Measurements from ENCODE around the gene COL27A1. TPM values are rescaled to one million over a fixed set of nuclear protein-coding genes. Genes with fewer than 3 reads are reported as not detected.

Gene COL27A1
- total RNA-seq, 1 donor from 2014 or later = 6.4 TPM

GRCh38 chr9:114342755-114343440 lies 187.6 kb downstream of the COL27A1 start:
- Histone ChIP-seq H3K4me3 (no peak overlapping the region), H3K4me1 (no peaks in the 10 kb centered on the region), H3K27me3 (ENCODE audit: low read depth) (no peaks in the 10 kb centered on the region), H3K9me3 (replicated peaks) (no peaks in the 10 kb centered on the region), H3K36me3 (peaks cover 89% of the 10 kb centered on the region), H3K27ac (replicated peaks) (no peak overlapping the region)
- DNase-seq = no peak
- no peak for TF ChIP-seq CTCF (IDR thresholded peaks at IDR 0.05; ENCODE audit: borderline replicate concordance)
- intact Hi-C loops (cut with micrococcal nuclease) = no loop called here

- peaks cover 2% of the 10 kb centered on the region for H3K4me1 ChIP-seq
- H3K27ac ChIP-seq (replicated peaks) = no peak overlapping the region
- H3K36me3 ChIP-seq = peaks cover 89% of the 10 kb centered on the region
- H3K27me3 ChIP-seq (ENCODE audit: low read depth) = no peaks in the 10 kb centered on the region
- H3K4me3 ChIP-seq = no peak overlapping the region
- intact Hi-C loops (cut with micrococcal nuclease) = no loop called here
- no peak for DNase-seq
- TF ChIP-seq CTCF (IDR thresholded peaks at IDR 0.05; ENCODE audit: borderline replicate concordance) = no peak
- H3K9me3 ChIP-seq (replicated peaks) = no peaks in the 10 kb centered on the region
Observed at GRCh38 chr9:114343471-114344187, 188.3 kb downstream of the COL27A1 start.

GRCh38 chr9:114344188-114344566 lies 188.8 kb downstream of the COL27A1 start:
- no peak for DNase-seq
- H3K4me3 ChIP-seq = no peak overlapping the region
- no peak overlapping the region for H3K27ac ChIP-seq (replicated peaks)
- H3K36me3 ChIP-seq = peaks cover 89% of the 10 kb centered on the region
- peaks cover 7% of the 10 kb centered on the region for H3K4me1 ChIP-seq
- no peaks in the 10 kb centered on the region for H3K27me3 ChIP-seq (ENCODE audit: low read depth)
- no peak for TF ChIP-seq CTCF (IDR thresholded peaks at IDR 0.05; ENCODE audit: borderline replicate concordance)
- intact Hi-C loops (cut with micrococcal nuclease) = no loop called here
- H3K9me3 ChIP-seq (replicated peaks) = no peaks in the 10 kb centered on the region

- Histone ChIP-seq H3K27me3 (ENCODE audit: low read depth) (no peaks in the 10 kb centered on the region), H3K4me3 (no peak overlapping the region), H3K27ac (replicated peaks) (no peak overlapping the region), H3K9me3 (replicated peaks) (no peaks in the 10 kb centered on the region), H3K4me1 (peaks cover 10% of the 10 kb centered on the region), H3K36me3 (peaks cover 91% of the 10 kb centered on the region)
- intact Hi-C loops (cut with micrococcal nuclease) = no loop called here
- DNase-seq = no peak
- no peak for TF ChIP-seq CTCF (IDR thresholded peaks at IDR 0.05; ENCODE audit: borderline replicate concordance)
Observed at GRCh38 chr9:114344692-114345091, 189.4 kb downstream of the COL27A1 start.

- H3K4me3 ChIP-seq = no peak overlapping the region
- no peak for TF ChIP-seq CTCF (IDR thresholded peaks at IDR 0.05; ENCODE audit: borderline replicate concordance)
- H3K27me3 ChIP-seq (ENCODE audit: low read depth) = no peaks in the 10 kb centered on the region
- H3K36me3 ChIP-seq = peaks cover 92% of the 10 kb centered on the region
- peaks cover 10% of the 10 kb centered on the region for H3K4me1 ChIP-seq
- no peak overlapping the region for H3K27ac ChIP-seq (replicated peaks)
- DNase-seq = no peak
- no peaks in the 10 kb centered on the region for H3K9me3 ChIP-seq (replicated peaks)
- intact Hi-C loops (cut with micrococcal nuclease) = no loop called here
Observed at GRCh38 chr9:114345493-114346065, 190.2 kb downstream of the COL27A1 start.
